Right renal cortex interstitium (tissue), 3 donors: ENCODE data around the gene PROK1. TPM values are rescaled to one million over a fixed set of nuclear protein-coding genes. Genes with fewer than 3 reads are reported as not detected.
"Not testable (repeated sequence)": the region's sequence is repeated elsewhere in the genome, so short reads cannot be mapped to it uniquely, and the experiment has no call there.

Experiments used
- DNase-seq, 3 donors: peaks; one replicate each; pipeline ENCODE4 v3.0.0-alpha.2; 2013; ENCODE audit warnings: low read depth in 3 of 3, low spot score in 2 of 3
- polyA plus RNA-seq, 3 donors: library from polyadenylated mRNA; unstranded; fragments of 120-200 nt; gene quantifications; one replicate each; pipeline ENCODE4 v1.2.1, GENCODE V29; 2013; ENCODE audit not compliant: insufficient read length in 3 of 3

PROK1 gene
- polyA plus RNA-seq: under 1 TPM; 0.08 to 0.48 (median 0.19) TPM

- no peak for DNase-seq
Measured at GRCh38 chr1:110450929-110451328, at the start of gene PROK1. Gene PROK1, plus strand, starts transcription at chr1:110451149. Its CDS starts 68 bp downstream, at chr1:110451217.

- no peak for DNase-seq
Measured at GRCh38 chr1:110403805-110404204, 47.1 kb upstream of the PROK1 start.

- DNase-seq: no peak
Measured at GRCh38 chr1:110404401-110404800, 46.5 kb upstream of the PROK1 start.

- DNase-seq: not testable (repeated sequence)
Measured at GRCh38 chr1:110406407-110406806, 44.5 kb upstream of the PROK1 start.

- peak; percentile 80 to 92 (median 91) for DNase-seq
Measured at GRCh38 chr1:110407260-110408210, 43.4 kb upstream of the PROK1 start, which contains the start of gene LAMTOR5. Gene LAMTOR5, minus strand, starts transcription at chr1:110407694. Its CDS starts 74 bp downstream, at chr1:110407620.

- no peak for DNase-seq
Measured at GRCh38 chr1:110408488-110408887, 42.5 kb upstream of the PROK1 start.

- DNase-seq: no peak
Measured at GRCh38 chr1:110409316-110409715, 41.6 kb upstream of the PROK1 start.

- DNase-seq: no peak
Measured at GRCh38 chr1:110411173-110411735, 39.7 kb upstream of the PROK1 start.

- DNase-seq: peak in 1 of 3 donors; percentile 35
Measured at GRCh38 chr1:110412576-110412975, 38.4 kb upstream of the PROK1 start.

- DNase-seq: not testable (repeated sequence)
Measured at GRCh38 chr1:110413045-110413444, 37.9 kb upstream of the PROK1 start.

- no peak for DNase-seq
Measured at GRCh38 chr1:110418729-110419128, 32.2 kb upstream of the PROK1 start.

GRCh38 chr1:110420023-110420662 lies 30.8 kb upstream of the PROK1 start:
- no peak for DNase-seq

GRCh38 chr1:110420874-110421793 lies 29.8 kb upstream of the PROK1 start:
- no peak for DNase-seq

GRCh38 chr1:110424699-110425611 lies 26.0 kb upstream of the PROK1 start:
- DNase-seq: no peak

- no peak for DNase-seq
Measured at GRCh38 chr1:110425612-110426152, 25.3 kb upstream of the PROK1 start.

- DNase-seq: no peak
Measured at GRCh38 chr1:110426854-110427253, 24.1 kb upstream of the PROK1 start.

- DNase-seq: no peak
Measured at GRCh38 chr1:110428946-110429345, 22.0 kb upstream of the PROK1 start.

GRCh38 chr1:110430366-110430765 lies 20.6 kb upstream of the PROK1 start:
- no peak for DNase-seq

- no peak for DNase-seq
Measured at GRCh38 chr1:110430901-110431300, 20.0 kb upstream of the PROK1 start.
